Small intestine (tissue), 7 donors: ENCODE data around the gene TNIK. TPM values are rescaled to one million over a fixed set of nuclear protein-coding genes. Genes with fewer than 3 reads are reported as not detected.

Source experiments
- DNase-seq, 2 donors: peaks; one replicate each; pipeline versions ENCODE4 v3.0.0 to v3.0.0-alpha.2; 2013
- FAIRE-seq: peaks from 2 replicates; lab custom pipeline; 2012; peaks lifted over from hg19 to GRCh38; lab: Jason Lieb, UNC
- H3K27ac ChIP-seq, 3 donors: one replicate each; pipeline ENCODE4 v1.5.1; 2013; ENCODE audit warnings: low read length in 2 of 3, mild to moderate bottlenecking in 2 of 3, control low read depth in 1 of 3, inconsistent platforms in 1 of 3, low read depth in 1 of 3, moderate library complexity in 1 of 3
- H3K27me3 ChIP-seq, 3 donors: one replicate each; pipeline ENCODE4 v1.6.1; 2013; ENCODE audit warnings: low read length in 3 of 3, inconsistent platforms in 1 of 3; ENCODE audit not compliant: control insufficient read depth in 3 of 3, insufficient read depth in 3 of 3
- H3K36me3 ChIP-seq, 3 donors: one replicate each; pipeline ENCODE4 v1.6.1; 2013; ENCODE audit warnings: low read length in 3 of 3, inconsistent platforms in 1 of 3, low read depth in 1 of 3, mild to moderate bottlenecking in 1 of 3, moderate library complexity in 1 of 3; ENCODE audit not compliant: control insufficient read depth in 3 of 3, insufficient read depth in 2 of 3
- H3K4me1 ChIP-seq, 3 donors: one replicate each; pipeline ENCODE4 v1.6.1; 2013; ENCODE audit warnings: low read length in 2 of 3, inconsistent platforms in 1 of 3, low read depth in 1 of 3, mild to moderate bottlenecking in 1 of 3, moderate library complexity in 1 of 3; ENCODE audit not compliant: control insufficient read depth in 3 of 3, insufficient read depth in 2 of 3
- H3K4me3 ChIP-seq, 3 donors: one replicate each; pipeline ENCODE4 v1.5.1; 2013; ENCODE audit warnings: low read length in 3 of 3, control low read depth in 1 of 3, inconsistent platforms in 1 of 3, low read depth in 1 of 3, mild to moderate bottlenecking in 1 of 3, moderate library complexity in 1 of 3
- H3K9me3 ChIP-seq, 2 donors: one replicate each; pipeline ENCODE4 v1.6.1; 2013; ENCODE audit warnings: low read depth in 1 of 2, low read length in 1 of 2; ENCODE audit not compliant: control insufficient read depth in 2 of 2, insufficient read depth in 1 of 2
- WGBS, 3 donors: extraction: QIAGEN DNeasy Blood & Tissue Kit; methylation state at CpG; one replicate each; pipeline ENCODE4 v1.1.7; 2013; 5-methylcytosine and 5-hydroxymethylcytosine counted together
- polyA plus RNA-seq, 4 donors: library from polyadenylated mRNA; stranded (reverse) in 3 of 4; unstranded in 1 of 4; fragments of 200-250 nt in 3 of 4; fragments of 120-200 nt in 1 of 4; gene quantifications; one replicate each; pipeline versions ENCODE4 v1.2.1 to v1.2.3, GENCODE V29; 2013
- donor health status: healthy with polysubstance abuse.
- donor health status: control.
- donor health status: control.
- donor health status: Bipolar disorder and iron deficiency.
- donor health status: healthy.

Gene TNIK
- polyA plus RNA-seq, 4 donors = 14.9 to 38.7 (median 27.5) TPM

DNA sequence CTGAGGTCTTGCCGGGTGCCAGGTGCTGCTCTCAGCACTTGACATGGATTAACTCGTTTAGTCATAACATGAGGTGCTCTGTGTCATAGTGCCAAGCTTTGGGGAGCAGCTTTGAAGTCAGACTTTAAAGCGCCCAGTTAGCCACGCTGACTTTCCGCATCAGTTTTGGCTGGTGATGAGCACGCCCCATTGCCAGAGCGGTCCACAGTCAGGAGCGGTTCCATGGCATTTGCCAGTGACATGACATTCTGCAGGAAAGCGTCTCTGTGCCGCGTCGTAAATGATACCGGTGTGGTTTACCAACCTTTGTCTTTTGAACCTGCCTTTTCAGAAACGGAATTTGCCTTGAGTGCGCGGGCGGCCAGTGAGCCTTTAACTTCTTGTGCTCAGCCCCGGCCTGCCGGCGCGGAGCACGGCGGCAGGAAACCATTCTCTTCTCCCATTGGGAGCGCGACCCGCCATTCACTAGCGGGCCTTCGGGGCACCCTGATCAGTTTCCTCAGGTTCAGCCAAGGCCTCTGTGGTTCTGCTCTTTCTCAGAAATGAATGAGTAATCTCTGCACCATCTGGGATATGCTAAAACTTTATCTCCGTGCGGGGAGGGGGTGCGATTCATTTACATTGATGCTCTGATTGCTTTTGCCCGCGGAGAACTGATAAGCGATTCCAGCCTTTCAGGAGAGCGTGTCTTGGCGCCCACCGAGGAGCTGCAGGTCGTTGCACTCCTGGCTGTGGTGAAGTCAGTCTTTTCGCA, 432.0 kb downstream of the TNIK start:
- 3 to 11% (median 10%) methylated on average over 39 of the region's 39 CpGs for WGBS, 3 donors
- Histone ChIP-seq H3K4me3 (peak overlapping the region in 2 of 3 donors; percentile 37 to 39), H3K36me3 (no peaks in the 10 kb centered on the region), H3K27ac (peak overlapping the region; percentile 45 to 91 (median 84)), H3K4me1 (peaks cover 0 to 15% (median 4%) of the 10 kb centered on the region in 3 donors), H3K9me3 (no peaks in the 10 kb centered on the region), H3K27me3 (peaks cover 0 to 4% (median 0%) of the 10 kb centered on the region in 3 donors)
- peak; percentile 88 for DNase-seq
- no peak for FAIRE-seq

DNA sequence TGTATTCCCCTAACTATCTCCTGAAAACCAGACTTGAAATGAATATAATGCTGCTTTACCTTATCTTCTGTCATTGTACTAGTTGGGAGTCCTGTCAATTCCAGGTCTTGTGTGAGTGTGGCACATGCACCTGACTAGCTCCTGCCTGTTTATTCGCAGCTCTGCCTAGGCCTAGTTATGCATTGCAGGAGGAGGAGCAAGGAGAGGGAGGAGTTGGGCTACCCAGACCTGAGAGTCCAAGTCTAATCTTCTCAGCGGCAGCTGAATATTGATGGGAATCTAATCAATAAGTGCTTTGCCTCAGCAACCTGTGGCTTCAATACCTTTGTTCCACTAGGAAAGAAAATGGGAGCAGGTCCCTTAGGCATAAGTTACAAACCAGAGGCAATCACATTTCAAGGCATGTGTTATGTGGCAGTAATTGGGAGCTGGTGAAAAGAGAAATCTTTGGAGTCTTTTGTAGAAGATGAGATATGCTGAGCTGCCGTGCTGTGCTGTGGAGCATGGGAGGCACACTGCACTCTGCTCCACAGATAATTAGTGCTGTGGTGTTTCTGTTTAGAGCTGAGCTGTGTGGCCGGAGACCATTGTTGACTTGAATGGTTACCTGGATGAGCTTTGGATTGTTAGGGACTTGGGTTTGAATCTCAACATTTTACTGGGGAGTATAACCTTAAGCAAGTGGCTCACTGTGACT, 433.5 kb downstream of the TNIK start, which contains the start of gene SLC2A2:
SLC2A2 (minus strand) TSS at position 124 of the 697 bp plus-strand sequence; CDS start at position 74, 50 bp downstream.
- H3K36me3 ChIP-seq = no peaks in the 10 kb centered on the region
- peak; percentile 87 to 96 for DNase-seq
- 32 to 74% (median 45%) methylated on average over 4 of the region's 4 CpGs for WGBS, 3 donors
- no peaks in the 10 kb centered on the region for H3K9me3 ChIP-seq
- peaks cover 0 to 15% (median 4%) of the 10 kb centered on the region in 3 donors for H3K4me1 ChIP-seq
- peak within 1 kb of the TSS in 2 of 3 donors; percentile 51 to 68 for H3K4me3 ChIP-seq
- no peak for FAIRE-seq
- H3K27ac ChIP-seq = peak within 1 kb of the TSS in 2 of 3 donors; percentile 55 to 91
- peaks cover 0 to 4% (median 0%) of the 10 kb centered on the region in 3 donors for H3K27me3 ChIP-seq

DNA sequence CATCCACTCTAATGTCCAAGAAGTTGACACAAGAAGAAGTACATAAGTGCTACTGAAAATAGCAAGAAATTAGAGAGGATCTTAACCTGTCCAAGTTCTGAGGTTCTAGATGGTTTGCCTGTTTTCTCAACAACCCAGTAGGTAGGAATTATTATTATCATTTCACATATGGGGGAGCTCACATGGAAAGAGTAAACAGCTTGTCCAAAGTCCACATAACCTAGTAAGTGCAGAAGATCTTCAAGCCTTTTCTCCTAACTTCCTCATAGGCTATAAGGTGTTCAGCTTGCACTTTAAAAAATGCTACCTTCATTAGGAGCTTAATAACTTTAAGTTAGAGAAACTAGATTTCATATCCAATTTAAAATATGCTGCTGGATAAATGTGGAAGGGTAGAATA, 436.6 kb downstream of the TNIK start:
- H3K9me3 ChIP-seq = no peaks in the 10 kb centered on the region
- peak overlapping the region in 2 of 3 donors; percentile 52 to 64 for H3K4me3 ChIP-seq
- H3K27ac ChIP-seq = peak overlapping the region in 2 of 3 donors; percentile 32 to 91
- FAIRE-seq (no peak), DNase-seq (peak; percentile 72)
- peaks cover 0 to 2% (median 0%) of the 10 kb centered on the region in 3 donors for H3K27me3 ChIP-seq
- peaks cover 0 to 10% (median 0%) of the 10 kb centered on the region in 3 donors for H3K4me1 ChIP-seq
- H3K36me3 ChIP-seq = peaks cover 0 to 3% (median 0%) of the 10 kb centered on the region in 3 donors

DNA sequence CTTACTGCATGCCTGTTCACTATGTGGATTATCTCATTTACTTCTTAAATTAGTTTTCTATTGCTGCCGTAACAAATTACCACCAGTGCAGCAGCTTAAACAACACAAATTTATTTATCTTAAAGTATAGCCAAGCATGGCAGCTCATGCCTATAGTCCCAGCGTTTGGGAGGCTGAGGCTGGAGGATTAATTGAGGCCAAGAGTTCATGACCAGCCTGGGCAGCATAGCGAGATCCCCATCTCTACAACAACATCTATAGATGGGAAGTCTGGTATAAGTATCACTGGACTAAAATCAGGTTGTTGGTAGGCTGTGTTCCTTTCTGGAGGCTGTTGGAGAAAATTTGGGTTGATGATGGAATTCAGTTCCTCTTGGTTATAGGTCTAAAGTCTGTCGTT, 438.8 kb downstream of the TNIK start:
- peaks cover 0 to 15% (median 4%) of the 10 kb centered on the region in 3 donors for H3K36me3 ChIP-seq
- no peak for DNase-seq
- no peak for FAIRE-seq
- peak overlapping the region in 1 of 3 donors; percentile 64 for H3K4me3 ChIP-seq
- WGBS, 3 donors = 76 to 83% (median 83%) methylated on average over 4 of the region's 4 CpGs
- peak overlapping the region in 1 of 3 donors; percentile 91 for H3K27ac ChIP-seq
- H3K4me1 ChIP-seq = peaks cover 1 to 22% (median 2%) of the 10 kb centered on the region in 3 donors
- no peaks in the 10 kb centered on the region for H3K9me3 ChIP-seq
- peaks cover 0 to 2% (median 0%) of the 10 kb centered on the region in 3 donors for H3K27me3 ChIP-seq

DNA sequence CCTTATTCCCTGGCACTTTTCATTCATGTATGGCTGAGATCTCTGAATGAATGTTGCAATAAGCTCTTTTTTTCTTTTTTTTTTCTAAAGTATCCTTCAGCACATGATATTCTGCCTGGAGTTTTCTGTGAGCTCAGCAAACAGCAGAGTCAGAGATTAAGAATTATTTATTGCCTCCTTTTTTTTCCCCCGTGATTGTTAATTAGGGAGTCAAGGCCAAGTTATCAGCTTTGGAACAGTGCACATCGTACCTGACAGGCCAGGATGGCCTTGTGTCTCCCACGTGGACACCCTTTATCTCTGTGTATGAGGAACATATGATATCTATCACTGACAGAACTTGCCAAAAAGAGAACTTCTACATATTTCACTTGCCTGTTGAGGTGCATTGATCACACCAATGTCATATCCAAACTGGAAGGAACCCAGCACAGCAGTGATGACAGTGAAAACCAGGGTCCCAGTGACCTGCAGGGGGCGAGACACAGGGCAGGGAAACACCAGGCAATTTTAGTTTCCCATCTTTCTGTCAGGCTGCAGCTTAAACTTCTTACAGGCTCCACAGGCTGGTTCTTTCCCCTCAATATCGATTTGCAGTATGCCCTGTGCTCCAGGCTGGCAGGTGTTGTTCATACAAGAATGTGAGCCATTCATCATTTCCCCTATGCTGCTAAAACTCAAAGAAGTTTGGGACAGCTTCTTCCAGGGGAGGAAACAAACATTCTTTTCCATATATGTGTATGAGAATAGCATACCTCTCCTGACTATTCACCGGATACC, 441.9 kb downstream of the TNIK start:
- DNase-seq (peak; percentile 81 to 89), FAIRE-seq (no peak)
- Histone ChIP-seq H3K27ac (peak overlapping the region in 2 of 3 donors; percentile 30 to 63), H3K36me3 (peaks cover 0 to 26% (median 8%) of the 10 kb centered on the region in 3 donors), H3K27me3 (no peaks in the 10 kb centered on the region), H3K4me1 (peaks cover 2 to 32% (median 4%) of the 10 kb centered on the region in 3 donors), H3K4me3 (no peak overlapping the region), H3K9me3 (no peaks in the 10 kb centered on the region)
- WGBS, 3 donors = 17 to 35% (median 24%) methylated on average over 6 of the region's 6 CpGs

DNA sequence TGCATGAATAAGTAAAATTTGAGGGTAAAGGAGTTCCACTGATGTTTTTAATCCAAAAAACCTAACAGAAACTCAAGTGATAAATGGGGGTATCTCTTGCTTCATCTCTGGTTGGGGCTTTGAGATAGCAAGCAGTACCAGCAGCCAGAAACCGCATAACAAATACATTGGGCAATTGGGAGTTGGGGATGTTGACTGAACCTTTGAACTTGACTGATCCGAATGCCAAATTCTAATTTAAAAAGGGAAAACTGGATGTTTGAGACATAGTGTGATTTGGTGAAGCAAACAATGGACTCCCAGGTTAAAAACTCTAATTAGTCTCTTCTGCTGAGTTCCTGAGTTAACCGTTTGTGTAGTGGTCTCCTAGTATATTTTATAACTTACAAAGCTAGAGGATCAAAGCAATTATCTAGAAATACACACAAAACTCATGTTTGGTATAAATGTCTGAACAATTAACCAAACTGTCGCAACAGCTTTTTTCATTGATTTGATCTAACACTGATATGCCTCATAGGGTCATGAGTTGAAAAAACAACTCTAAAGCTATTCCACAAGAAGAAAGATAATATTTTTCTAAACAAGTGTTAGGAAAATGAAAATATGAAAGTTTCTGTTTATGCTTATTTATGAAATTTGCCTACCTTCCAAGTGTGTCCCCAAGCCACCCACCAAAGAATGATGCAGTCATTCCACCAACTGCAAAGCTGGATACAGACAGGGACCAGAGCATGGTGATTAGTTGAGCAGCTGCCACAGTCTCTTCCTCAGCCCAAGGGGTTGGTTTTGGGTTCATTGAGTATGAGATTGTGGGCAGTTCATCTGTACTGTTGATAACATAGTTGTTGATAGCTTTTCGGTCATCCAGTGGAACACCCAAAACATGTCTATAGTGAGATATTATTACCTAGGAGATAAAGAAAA, 446.1 kb downstream of the TNIK start:
- FAIRE-seq (no peak), DNase-seq (no peak)
- Histone ChIP-seq H3K27ac (peak overlapping the region in 1 of 3 donors; percentile 54), H3K27me3 (peaks cover 0 to 2% (median 0%) of the 10 kb centered on the region in 3 donors), H3K4me3 (no peak overlapping the region), H3K9me3 (no peaks in the 10 kb centered on the region), H3K4me1 (peaks cover 2 to 60% (median 5%) of the 10 kb centered on the region in 3 donors), H3K36me3 (peaks cover 0 to 26% (median 11%) of the 10 kb centered on the region in 3 donors)
- 70 to 77% (median 72%) methylated on average over 5 of the region's 5 CpGs for WGBS, 3 donors

DNA sequence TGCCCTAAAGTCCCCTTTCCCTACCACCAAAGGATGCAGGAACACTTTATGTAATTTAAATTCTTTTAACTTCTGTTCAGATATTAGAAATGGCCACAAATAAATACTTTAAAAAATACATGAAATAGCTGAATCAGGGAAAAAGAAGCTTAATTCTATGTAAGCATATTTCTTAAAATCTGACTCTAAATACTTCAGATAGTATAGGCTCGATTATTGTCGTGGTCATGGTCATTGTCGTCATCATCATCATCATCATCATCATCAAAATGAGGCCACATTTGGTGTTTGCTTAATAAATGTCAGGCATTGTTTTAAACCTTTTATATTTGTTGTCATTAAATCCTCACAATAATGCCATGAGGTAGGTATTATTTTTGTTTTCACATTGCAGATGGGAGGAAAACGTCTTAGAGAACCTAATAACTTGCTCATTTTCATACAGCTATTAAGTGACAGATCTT, 448.3 kb downstream of the TNIK start:
- Histone ChIP-seq H3K36me3 (peaks cover 0 to 23% (median 13%) of the 10 kb centered on the region in 3 donors), H3K27me3 (peaks cover 0 to 2% (median 0%) of the 10 kb centered on the region in 3 donors), H3K4me3 (no peak overlapping the region), H3K4me1 (peaks cover 0 to 52% (median 5%) of the 10 kb centered on the region in 3 donors), H3K9me3 (no peaks in the 10 kb centered on the region), H3K27ac (peak overlapping the region in 1 of 3 donors; percentile 51)
- WGBS, 3 donors = 59 to 82% (median 64%) methylated on average over 4 of the region's 4 CpGs
- FAIRE-seq (no peak), DNase-seq (no peak)
